Keratinocyte (primary cell): ENCODE data around the gene TMOD4. TPM values are rescaled to one million over a fixed set of nuclear protein-coding genes. Genes with fewer than 3 reads are reported as not detected.

Source experiments
- DNase-seq: peaks from one replicate; pipeline ENCODE4 v3.0.0-alpha.2; 2011; ENCODE audit warnings: low read depth, missing footprints, low spot score
- FAIRE-seq: peaks from 2 replicates; lab custom pipeline; 2011; peaks lifted over from hg19 to GRCh38; lab: Jason Lieb, UNC
- H2AFZ ChIP-seq: 2 replicates; pipeline ENCODE4 v1.6.0; 2012; ENCODE audit warnings: low read length, control low read depth, inconsistent platforms; ENCODE audit not compliant: control insufficient read depth
- H3K27ac ChIP-seq: 2 replicates; pipeline ENCODE4 v1.5.1; 2011; ENCODE audit warnings: low read length; ENCODE audit not compliant: control insufficient read depth, insufficient read depth
- H3K27me3 ChIP-seq: 3 replicates; pipeline ENCODE4 v1.6.0; 2011; ENCODE audit warnings: low read length; ENCODE audit not compliant: control insufficient read depth, insufficient read depth; ENCODE audit errors: extremely low read depth
- H3K36me3 ChIP-seq, 2 experiments: 2 replicates in 1 of 2; 3 replicates in 1 of 2; pipeline ENCODE4 v1.5.1; 2011; ENCODE audit warnings: low read length in 2 of 2, mild to moderate bottlenecking in 1 of 2; ENCODE audit not compliant: control insufficient read depth in 2 of 2, insufficient read depth in 2 of 2; ENCODE audit errors: extremely low read depth in 1 of 2
- H3K4me1 ChIP-seq: 3 replicates; pipeline ENCODE4 v1.5.1; 2011; ENCODE audit warnings: low read length; ENCODE audit not compliant: control insufficient read depth, insufficient read depth; ENCODE audit errors: extremely low read depth
- H3K4me2 ChIP-seq: 3 replicates; pipeline ENCODE4 v1.6.0; 2011; ENCODE audit warnings: low read depth, low read length; ENCODE audit not compliant: control insufficient read depth, insufficient read depth; ENCODE audit errors: extremely low read depth
- H3K4me3 ChIP-seq, 3 experiments: fragments of 200-600 bp in 1 of 3; sonication (generic) in 1 of 3; 2 replicates in 2 of 3; 3 replicates in 1 of 3; pipeline ENCODE4 v1.5.1; 2011 to 2016; ENCODE audit warnings: low read length in 3 of 3, mild to moderate bottlenecking in 3 of 3, control low read depth in 2 of 3, inconsistent platforms in 1 of 3, low read depth in 1 of 3, mixed read lengths in 1 of 3, mixed run types in 1 of 3, moderate library complexity in 1 of 3; ENCODE audit not compliant: control insufficient read depth in 2 of 3, insufficient read depth in 2 of 3; ENCODE audit errors: extremely low read depth in 1 of 3
- H3K79me2 ChIP-seq: 2 replicates; pipeline ENCODE4 v1.6.0; 2012; ENCODE audit warnings: low read length; ENCODE audit not compliant: control insufficient read depth, insufficient read depth
- H3K9ac ChIP-seq: 3 replicates; pipeline ENCODE4 v1.6.0; 2011; ENCODE audit warnings: low read length; ENCODE audit not compliant: control insufficient read depth, insufficient read depth; ENCODE audit errors: extremely low read depth
- H3K9me1 ChIP-seq: 3 replicates; pipeline ENCODE4 v1.6.0; 2011; ENCODE audit warnings: low read length; ENCODE audit not compliant: control insufficient read depth, insufficient read depth; ENCODE audit errors: extremely low read depth
- H3K9me3 ChIP-seq: 2 replicates; pipeline ENCODE4 v1.5.1; 2012; ENCODE audit warnings: low read depth, low read length; ENCODE audit not compliant: control insufficient read depth
- H4K20me1 ChIP-seq: 3 replicates; pipeline ENCODE4 v1.6.0; 2011; ENCODE audit warnings: low read length; ENCODE audit not compliant: control insufficient read depth, insufficient read depth; ENCODE audit errors: extremely low read depth
- CTCF ChIP-seq, 3 experiments: IDR thresholded peaks in 1 of 3; conservative IDR thresholded peaks in 1 of 3; optimal IDR thresholded peaks in 1 of 3; 2 replicates in 2 of 3; 3 replicates in 1 of 3; pipeline versions ENCODE3 to v1.5.1; 2011; ENCODE audit warnings: low read length in 3 of 3, mild to moderate bottlenecking in 3 of 3, moderate library complexity in 2 of 3, control low read depth in 1 of 3, inconsistent platforms in 1 of 3; ENCODE audit not compliant: insufficient read depth in 2 of 3; ENCODE audit errors: extremely low read depth in 1 of 3
- EZH2 ChIP-seq: IDR thresholded peaks from one replicate; pipeline ENCODE4 v1.6.1; 2012; ENCODE audit warnings: inconsistent platforms, mild to moderate bottlenecking, low read length, moderate library complexity
- dilution Hi-C: fragments of 300-500 bp; cut with MboI; formaldehyde crosslinking; loops from one replicate; pipeline ENCODE4 v1.7.0; 2020; ENCODE audit warnings: low sequenced_read_pairs; ENCODE audit not compliant: extremely low pct_ligation_motif_present
- polyA plus RNA-seq, 5 experiments: library from polyadenylated mRNA; depleted of rRNA in 3 of 5; stranded (reverse) in 3 of 5; stranded (forward) in 1 of 5; unstranded in 1 of 5; fragments of >200 nt; gene quantifications; 1 replicate in 1 of 5; 2 replicates in 3 of 5; 3 replicates in 1 of 5; pipeline versions ENCODE4 v1.2.1 to v1.2.3, GENCODE V29; 2011 to 2012; ENCODE audit warnings: missing spikeins in 2 of 5, low read depth in 1 of 5, low replicate concordance in 1 of 5

TMOD4 gene
- polyA plus RNA-seq, 1 donor (not counting 4 experiments of a cell fraction or from before 2014, with no cell fraction given) = 0.34 TPM

GRCh38 chr1:151146072-151146411 is 29.7 kb downstream of the TMOD4 start:
- peak overlapping the region; percentile 48 to 78 (median 77) for H3K4me3 ChIP-seq
- no peak for DNase-seq
- peak overlapping the region; percentile 94 for H3K4me2 ChIP-seq
- H3K79me2 ChIP-seq = no peaks in the 10 kb centered on the region
- H4K20me1 ChIP-seq = no peaks in the 10 kb centered on the region
- H3K36me3 ChIP-seq = no peaks in the 10 kb centered on the region
- no peaks in the 10 kb centered on the region for H3K9me1 ChIP-seq
- H3K9ac ChIP-seq = peak overlapping the region; percentile 78
- H3K9me3 ChIP-seq = no peaks in the 10 kb centered on the region
- dilution Hi-C loops = no loop called here
- H3K27me3 ChIP-seq = peaks cover 15% of the 10 kb centered on the region
- H3K4me1 ChIP-seq = peaks cover 15% of the 10 kb centered on the region
- TF ChIP-seq CTCF (optimal IDR thresholded peaks at IDR 0.05 in 1 of 3, IDR thresholded peaks at IDR 0.05 in 1 of 3, conservative IDR thresholded peaks at IDR 0.05 in 1 of 3; ENCODE audit: extremely low read depth in 1 of 3, insufficient read depth in 2 of 3, low read length in 3 of 3) = no peak
- no peak for TF ChIP-seq EZH2
- FAIRE-seq = no peak
- no peak overlapping the region for H3K27ac ChIP-seq
- peak overlapping the region; percentile 84 for H2AFZ ChIP-seq

- H3K4me1 ChIP-seq = peaks cover 15% of the 10 kb centered on the region
- H3K4me3 ChIP-seq = peak overlapping the region in 1 of 3 experiments; percentile 78
- peaks cover 15% of the 10 kb centered on the region for H3K27me3 ChIP-seq
- TF ChIP-seq EZH2 (peak; percentile 69), CTCF (optimal IDR thresholded peaks at IDR 0.05 in 1 of 3, IDR thresholded peaks at IDR 0.05 in 1 of 3, conservative IDR thresholded peaks at IDR 0.05 in 1 of 3; ENCODE audit: extremely low read depth in 1 of 3, insufficient read depth in 2 of 3, low read length in 3 of 3) (no peak)
- H3K27ac ChIP-seq = no peak overlapping the region
- H3K9ac ChIP-seq = no peak overlapping the region
- no peaks in the 10 kb centered on the region for H3K36me3 ChIP-seq
- no peak overlapping the region for H2AFZ ChIP-seq
- DNase-seq (no peak), FAIRE-seq (no peak)
- no peaks in the 10 kb centered on the region for H3K9me1 ChIP-seq
- dilution Hi-C loops = no loop called here
- no peaks in the 10 kb centered on the region for H3K79me2 ChIP-seq
- peak overlapping the region; percentile 94 for H3K4me2 ChIP-seq
- H3K9me3 ChIP-seq = no peaks in the 10 kb centered on the region
- H4K20me1 ChIP-seq = no peaks in the 10 kb centered on the region
These were observed 30.3 kb downstream of the TMOD4 start for GRCh38 chr1:151145304-151146071.
